GM12878 (cell line): ENCODE measurements around the gene CCR2. TPM values are rescaled to one million over a fixed set of nuclear protein-coding genes. Genes with fewer than 3 reads are reported as not detected.

Experiments used
- ATAC-seq: fragments of 200-7000 bp; cut with Tn5 transposase; 3 replicates; pipeline ENCODE4 v1.9.1; 2020; ENCODE audit warnings: mild to moderate bottlenecking, moderate library complexity
- BruUV-seq: library from RNA; stranded (reverse); fragments of 400-500 nt; replicated peaks from 2 replicates; lab custom pipeline; 2021; lab: Mats Ljungman, UMichigan
- CTCF ChIA-PET: fragments of 300-600 bp; sonication (Branson Sonifier 250); formaldehyde crosslinking; extraction: SDS; loops from one replicate; lab custom pipeline; 2021; ENCODE audit warnings: inconsistent platforms; lab: Yijun Ruan, JAX
- POLR2A ChIA-PET: fragments of 350-600 bp; formaldehyde crosslinking; extraction: SDS; loops from one replicate; lab custom pipeline; 2021; ENCODE audit warnings: inconsistent platforms; lab: Charles Lee
- RAD21 ChIA-PET: fragments of 300-600 bp; sonication (Branson Sonifier 250); formaldehyde crosslinking; loops from one replicate; lab custom pipeline; 2023; ENCODE audit warnings: antibody characterized with exemption; ENCODE audit not compliant: unreplicated experiment; lab: Charles Lee
- SMC1A ChIA-PET: fragments of 300-600 bp; sonication (Branson Sonifier 250); formaldehyde crosslinking; loops from one replicate; lab custom pipeline; 2023; ENCODE audit not compliant: unreplicated experiment, uncharacterized antibody; lab: Charles Lee
- DNase-seq: peaks from one replicate; pipeline ENCODE4 v3.0.0-alpha.2; 2011; ENCODE audit warnings: low read depth, low spot score
- FAIRE-seq: peaks from 3 replicates; lab custom pipeline; 2011; peaks lifted over from hg19 to GRCh38; lab: Jason Lieb, UNC
- H2AFZ ChIP-seq: 2 replicates; pipeline ENCODE4 v1.6.0; 2011; ENCODE audit warnings: low read depth, low read length, control low read depth; ENCODE audit not compliant: control insufficient read depth
- H3K27ac ChIP-seq: 2 replicates; pipeline ENCODE4 v1.5.1; 2011; ENCODE audit warnings: control low read depth; ENCODE audit not compliant: control insufficient read depth, insufficient read depth
- H3K27me3 ChIP-seq, 2 experiments: replicated peaks in 1 of 2; 2 replicates each; pipeline versions ENCODE4 v1.6.0 to v1.6.1; 2011; ENCODE audit warnings: low read length in 1 of 2; ENCODE audit not compliant: control insufficient read depth in 2 of 2, insufficient read depth in 2 of 2
- H3K36me3 ChIP-seq, 2 experiments: 2 replicates each; pipeline ENCODE4 v1.5.1; 2011; ENCODE audit warnings: low read length in 1 of 2; ENCODE audit not compliant: control insufficient read depth in 2 of 2, insufficient read depth in 2 of 2
- H3K4me1 ChIP-seq: 2 replicates; pipeline ENCODE4 v1.6.1; 2011; ENCODE audit warnings: mild to moderate bottlenecking, low read length, moderate library complexity, mixed read lengths; ENCODE audit not compliant: control insufficient read depth, insufficient read depth
- H3K4me2 ChIP-seq: 2 replicates; pipeline ENCODE4 v1.6.0; 2011; ENCODE audit warnings: control low read depth; ENCODE audit not compliant: control insufficient read depth, insufficient read depth
- H3K4me3 ChIP-seq: fragments of 200-600 bp; sonication (generic); 2 replicates; pipeline ENCODE4 v1.5.1; 2016
- H3K79me2 ChIP-seq: 2 replicates; pipeline ENCODE4 v1.6.0; 2011; ENCODE audit warnings: low read length; ENCODE audit not compliant: control insufficient read depth, insufficient read depth
- H3K9ac ChIP-seq: 2 replicates; pipeline ENCODE4 v1.8.0; 2011; ENCODE audit warnings: low read length, control low read depth, mixed read lengths; ENCODE audit not compliant: control insufficient read depth, insufficient read depth
- H3K9me3 ChIP-seq: replicated peaks from 3 replicates; pipeline ENCODE4 v1.5.1; 2011; ENCODE audit warnings: mild to moderate bottlenecking, low read length; ENCODE audit not compliant: control insufficient read depth, insufficient read depth
- H4K20me1 ChIP-seq: 2 replicates; pipeline ENCODE4 v1.6.0; 2011; ENCODE audit not compliant: control insufficient read depth, insufficient read depth
- REST ChIP-seq: IDR thresholded peaks from 2 replicates; pipeline ENCODE4 v1.6.1; 2012; ENCODE audit warnings: mild to moderate bottlenecking, low read depth, low read length
- STAT1 ChIP-seq: fragments of 450-650 bp; conservative IDR thresholded peaks from 2 replicates; pipeline ENCODE4 v1.6.1; 2014; ENCODE audit warnings: antibody characterized with exemption, mild to moderate bottlenecking
- WGBS: methylation state at CpG from one replicate; pipeline ENCODE4 v1.1.6; 2016; ENCODE audit warnings: low lambda C conversion rate; ENCODE audit not compliant: insufficient replicate concordance, insufficient coverage; ENCODE audit errors: missing lambda C conversion rate; 5-methylcytosine and 5-hydroxymethylcytosine counted together
- in situ Hi-C: fragments of 300-500 bp; cut with MboI; formaldehyde crosslinking; loops from 9 replicates; pipeline ENCODE4 v1.14.3; 2018; ENCODE audit warnings: mixed read lengths
- intact Hi-C: fragments of 100-400 bp; cut with micrococcal nuclease; formaldehyde crosslinking; loops from one replicate; pipeline ENCODE4 v1.14.2; 2022; ENCODE audit not compliant: unreplicated experiment
- polyA plus RNA-seq, 11 experiments: library from polyadenylated mRNA; depleted of rRNA in 4 of 11; unstranded in 6 of 11; stranded (reverse) in 5 of 11; fragments of >200 nt; fragmentation: Nextera tagmentation in 4 of 11; fragmentation: Illumina TruSeq in 1 of 11; extraction: Ambion mirVana in 4 of 11; extraction: Trizol in 1 of 11; gene quantifications; 1 replicate in 1 of 11; 2 replicates in 10 of 11; pipeline versions ENCODE4 v1.2.1 to v1.2.3, GENCODE V29; 2011 to 2016; ENCODE audit warnings: inconsistent platforms in 2 of 11, missing spikeins in 2 of 11, low read depth in 1 of 11
- total RNA-seq, 4 experiments: library from RNA; depleted of rRNA in 3 of 4; stranded (reverse); fragments of >200 nt in 3 of 4; fragmentation: Illumina TruSeq in 1 of 4; extraction: Trizol in 1 of 4; gene quantifications; 2 replicates each; pipeline versions ENCODE4 v1.2.1 to v1.2.3, GENCODE V29; 2013 to 2021

CCR2 gene
- total and polyA plus RNA-seq, 10 of the 15 experiments (the other 5 are each of a cell fraction or from before 2014, with no cell fraction given), result 1.9 to 4.7 (median 3.5) TPM; not detected in 1

DNA sequence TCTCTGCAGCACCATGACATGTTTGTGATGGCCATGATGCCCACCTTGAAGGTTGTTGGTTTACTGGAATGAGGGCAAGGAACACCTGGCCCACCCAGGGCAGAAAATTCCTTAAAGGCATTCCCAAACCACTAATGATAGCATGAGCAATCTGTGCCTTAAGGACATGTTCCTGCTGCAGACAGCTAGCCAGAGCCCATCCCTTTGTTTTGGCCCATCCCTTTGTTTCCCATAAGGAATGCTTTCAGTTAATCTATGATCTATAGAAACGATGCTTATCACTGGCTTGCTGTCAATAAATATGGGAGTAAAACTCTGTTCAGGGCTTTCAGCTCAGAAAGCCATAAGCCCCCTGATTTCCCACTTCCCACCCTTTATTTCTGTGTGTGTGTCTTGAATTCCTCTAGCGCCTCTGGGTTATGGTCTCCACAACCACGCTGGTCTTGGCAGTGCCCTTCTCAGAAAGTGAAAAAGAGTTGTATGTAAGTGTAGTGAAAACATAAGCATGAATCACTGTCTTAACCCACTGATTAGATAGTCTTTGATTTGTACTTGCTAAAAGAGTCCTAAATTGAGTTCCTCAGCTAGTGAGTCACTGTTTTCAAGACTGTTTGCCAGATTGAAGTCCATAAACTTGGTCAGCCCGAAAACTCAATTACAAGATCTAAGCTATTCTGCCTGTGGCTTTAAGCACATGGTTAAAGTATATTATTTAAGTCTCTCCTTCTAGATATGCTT is 19.0 kb upstream of the CCR2 start (continued):
- TF ChIP-seq REST, result no peak

DNA sequence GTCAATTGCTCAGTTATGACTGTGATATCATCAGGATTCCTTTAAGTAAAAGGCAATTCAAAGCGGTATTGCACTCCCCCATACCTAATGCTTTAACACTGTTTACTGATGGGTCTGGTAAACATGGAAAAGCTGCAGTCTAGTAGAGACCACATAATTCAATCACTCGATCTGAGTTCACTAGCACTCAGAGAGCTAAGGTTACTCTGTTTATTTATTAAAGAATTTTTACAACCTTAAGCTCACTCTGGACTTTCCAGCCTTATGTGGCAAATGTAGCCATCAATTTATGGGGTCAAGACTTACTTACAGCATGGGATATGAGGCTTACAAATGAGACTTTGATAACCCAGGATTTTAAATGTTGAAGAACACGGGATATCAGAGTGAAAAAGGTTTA is 18.4 kb upstream of the CCR2 start:
- in situ Hi-C loops, result no loop called here
- POLR2A ChIA-PET, result interaction anchor here (0.6 to 1.0 kb wide), 2 partner anchors 14 to 472 kb away, joined by 4 read pairs; no protein-coding TSS in a partner anchor
- CTCF ChIA-PET, result interaction anchor here (1.0 to 4.3 kb wide), 3 partner anchors 12 to 49 kb away, joined by 3 to 11 read pairs (median 4); no protein-coding TSS in a partner anchor
- no peaks in the 10 kb centered on the region for H3K4me1 ChIP-seq
- TF ChIP-seq STAT1, result no peak
- TF ChIP-seq, all 136 proteins: peak for 0
- H3K79me2 ChIP-seq, result no peaks in the 10 kb centered on the region
- H3K9ac ChIP-seq, result no peak overlapping the region
- no peaks in the 10 kb centered on the region for H3K36me3 ChIP-seq
- no peak for FAIRE-seq
- no peak for ATAC-seq
- H3K9me3 ChIP-seq, result peaks cover 17% of the 10 kb centered on the region
- H3K4me3 ChIP-seq, result no peak overlapping the region
- no peaks in the 10 kb centered on the region for H3K27me3 ChIP-seq
- H3K4me2 ChIP-seq, result no peak overlapping the region
- ChIA-PET SMC1A (interaction anchor here (0.8 to 1.0 kb wide), 2 partner anchors 13 to 14 kb away, joined by 3 read pairs; no protein-coding TSS in a partner anchor), RAD21 (no interaction called here)
- H3K27ac ChIP-seq, result no peak overlapping the region
- no peaks in the 10 kb centered on the region for H4K20me1 ChIP-seq
- BruUV-seq, result no TSS peak
- H2AFZ ChIP-seq, result no peak overlapping the region
- no peak for DNase-seq
- intact Hi-C loops, result no loop called here
- WGBS, result 29% methylated on average over 3 of the region's 3 CpGs
